ENCODE data around the gene PATE2.

PATE2 gene

GRCh38 chr11:125728969-125729368 is 49.7 kb downstream of the PATE2 start:
- TF ChIP-seq CTCF (conservative IDR thresholded peaks at IDR 0.05; ENCODE audit: low read depth, low read length), result no peak
- no peak overlapping the region for H3K4me3 ChIP-seq (ENCODE audit: low read length)
- DNase-seq (ENCODE audit: low read depth), result no peak

Data from retinal pigment epithelial cell (primary cell).